Amniotic epithelial cell (primary cell): Measurements from ENCODE around the gene TANGO2.
"Not testable (repeated sequence)": the region's sequence is repeated elsewhere in the genome, so short reads cannot be mapped to it uniquely, and the experiment has no call there.

Experiments
- DNase-seq: peaks from one replicate; pipeline ENCODE4 v3.0.0-alpha.2; 2010; ENCODE audit warnings: low read depth

The TANGO2 gene

GRCh38 chr22:20064545-20065262, 43.8 kb downstream of the TANGO2 start:
- DNase-seq = no peak

- DNase-seq = no peak
Observed at GRCh38 chr22:20065896-20066616, 45.1 kb downstream of the TANGO2 start.

GRCh38 chr22:20066617-20067383, 45.9 kb downstream of the TANGO2 start:
- no peak for DNase-seq

GRCh38 chr22:20067384-20067682, 46.4 kb downstream of the TANGO2 start:
- not testable (repeated sequence) for DNase-seq

GRCh38 chr22:20068640-20069039, 47.7 kb downstream of the TANGO2 start:
- no peak for DNase-seq

- DNase-seq = no peak
Observed at GRCh38 chr22:20069331-20070042, 48.6 kb downstream of the TANGO2 start.

GRCh38 chr22:20071524-20071972, 50.6 kb downstream of the TANGO2 start:
- no peak for DNase-seq

- DNase-seq = no peak
Observed at GRCh38 chr22:20076627-20077172, 55.8 kb downstream of the TANGO2 start.

- peak; percentile 94 for DNase-seq
Observed at GRCh38 chr22:20079745-20080444, 59.0 kb downstream of the TANGO2 start, which contains the start of gene DGCR8. Gene DGCR8 (plus strand): TSS chr22:20080241. CDS start chr22:20085964, 5,723 bp downstream.

- DNase-seq = peak; percentile 22
Observed at GRCh38 chr22:20080445-20080775, 59.5 kb downstream of the TANGO2 start.

GRCh38 chr22:20080776-20081654, 60.1 kb downstream of the TANGO2 start:
- DNase-seq = peak; percentile 51

GRCh38 chr22:20083157-20083890, 62.4 kb downstream of the TANGO2 start:
- DNase-seq = no peak

GRCh38 chr22:20083891-20084546, 63.1 kb downstream of the TANGO2 start:
- no peak for DNase-seq

- DNase-seq = peak; percentile 38
Observed at GRCh38 chr22:20084547-20085413, 63.9 kb downstream of the TANGO2 start.

- DNase-seq = no peak
Observed at GRCh38 chr22:20085651-20086050, 64.7 kb downstream of the TANGO2 start.

- DNase-seq = no peak
Observed at GRCh38 chr22:20086101-20086599, 65.2 kb downstream of the TANGO2 start.

GRCh38 chr22:20086763-20087162, 65.9 kb downstream of the TANGO2 start:
- DNase-seq = no peak
